HEK293 (cell line): ENCODE results near the gene UBIAD1.

ENCODE experiments used
- FEZF1 ChIP-seq: fragments of 450-650 bp; formaldehyde crosslinking; IDR thresholded peaks from 2 replicates; pipeline ENCODE4 v1.5.1; 2016; ENCODE audit warnings: missing biosample characterization, missing genetic modification characterization
- KLF9 ChIP-seq: fragments of 450-650 bp; formaldehyde crosslinking; IDR thresholded peaks from 2 replicates; pipeline ENCODE4 v1.5.1; 2016; ENCODE audit warnings: missing biosample characterization, missing genetic modification characterization, low read depth
- SALL2 ChIP-seq: fragments of 450-650 bp; formaldehyde crosslinking; IDR thresholded peaks from 2 replicates; pipeline ENCODE4 v1.5.0; 2017; ENCODE audit warnings: missing biosample characterization, mild to moderate bottlenecking, missing genetic modification characterization, borderline replicate concordance
- ZEB2 ChIP-seq: fragments of 450-650 bp; formaldehyde crosslinking; IDR thresholded peaks from 2 replicates; pipeline ENCODE4 v1.5.1; 2016; ENCODE audit warnings: missing biosample characterization, missing genetic modification characterization
- ZFP3 ChIP-seq: fragments of 450-650 bp; formaldehyde crosslinking; IDR thresholded peaks from 2 replicates; pipeline ENCODE4 v1.5.1; 2016; ENCODE audit warnings: low read depth, missing biosample characterization, missing genetic modification characterization
- ZNF174 ChIP-seq: fragments of 450-650 bp; formaldehyde crosslinking; IDR thresholded peaks from 2 replicates; pipeline ENCODE4 v1.5.0; 2017; ENCODE audit warnings: missing biosample characterization, mild to moderate bottlenecking, missing genetic modification characterization
- ZNF24 ChIP-seq: fragments of 450-650 bp; formaldehyde crosslinking; IDR thresholded peaks from 2 replicates; pipeline ENCODE4 v1.5.1; 2016; ENCODE audit warnings: missing biosample characterization, missing genetic modification characterization
- ZNF324 ChIP-seq: fragments of 450-650 bp; formaldehyde crosslinking; IDR thresholded peaks from 2 replicates; pipeline ENCODE4 v1.5.1; 2016; ENCODE audit warnings: missing biosample characterization, missing genetic modification characterization
- ZNF416 ChIP-seq: fragments of 450-650 bp; formaldehyde crosslinking; IDR thresholded peaks from 2 replicates; pipeline ENCODE4 v1.5.1; 2016; ENCODE audit warnings: missing biosample characterization, missing genetic modification characterization
- ZNF48 ChIP-seq: fragments of 450-650 bp; formaldehyde crosslinking; IDR thresholded peaks from 2 replicates; pipeline ENCODE4 v1.5.1; 2016; ENCODE audit warnings: missing biosample characterization, missing genetic modification characterization
- ZNF544 ChIP-seq: fragments of 450-650 bp; formaldehyde crosslinking; IDR thresholded peaks from 2 replicates; pipeline ENCODE4 v1.5.0; 2017; ENCODE audit warnings: missing biosample characterization, missing genetic modification characterization
- ZNF600 ChIP-seq: fragments of 450-650 bp; formaldehyde crosslinking; IDR thresholded peaks from 2 replicates; pipeline ENCODE4 v1.5.1; 2016; ENCODE audit warnings: missing biosample characterization, missing genetic modification characterization
- ZNF624 ChIP-seq: fragments of 450-650 bp; formaldehyde crosslinking; IDR thresholded peaks from 2 replicates; pipeline ENCODE4 v1.5.1; 2017; ENCODE audit warnings: missing biosample characterization, missing genetic modification characterization
- ZNF626 ChIP-seq: fragments of 450-650 bp; sonication (Bioruptor Pico); formaldehyde crosslinking; IDR thresholded peaks from 2 replicates; pipeline ENCODE4 v1.5.1; 2018; ENCODE audit warnings: missing biosample characterization, missing genetic modification characterization, inconsistent platforms
- ZNF747 ChIP-seq: fragments of 450-650 bp; formaldehyde crosslinking; IDR thresholded peaks from 2 replicates; pipeline ENCODE4 v1.5.1; 2016; ENCODE audit warnings: missing biosample characterization, missing genetic modification characterization
- ZNF830 ChIP-seq: fragments of 450-650 bp; IDR thresholded peaks from 2 replicates; pipeline ENCODE4 v1.5.0; 2018; ENCODE audit warnings: missing biosample characterization, missing genetic modification characterization, low read depth, mild to moderate bottlenecking, moderate library complexity
- TF ChIP-seq, protein P1 (sequence below): fragments of 450-650 bp; formaldehyde crosslinking; IDR thresholded peaks from 2 replicates; pipeline ENCODE4 v1.5.1; 2017; ENCODE audit warnings: missing biosample characterization, missing genetic modification characterization
- TF ChIP-seq, protein P2 (sequence below): fragments of 450-650 bp; formaldehyde crosslinking; IDR thresholded peaks from 2 replicates; pipeline ENCODE4 v1.5.1; 2017; ENCODE audit warnings: missing biosample characterization, mild to moderate bottlenecking, missing genetic modification characterization, moderate library complexity
- TF ChIP-seq, protein P3 (sequence below): fragments of 450-650 bp; formaldehyde crosslinking; IDR thresholded peaks from 2 replicates; pipeline ENCODE4 v1.5.1; 2017; ENCODE audit warnings: missing biosample characterization, missing genetic modification characterization
- TF ChIP-seq, protein P4 (sequence below): fragments of 450-650 bp; formaldehyde crosslinking; IDR thresholded peaks from 2 replicates; pipeline ENCODE4; 2016; ENCODE audit warnings: missing biosample characterization, missing genetic modification characterization
- TF ChIP-seq, protein P5 (sequence below): fragments of 450-650 bp; formaldehyde crosslinking; IDR thresholded peaks from 2 replicates; pipeline ENCODE4 v1.5.1; 2017; ENCODE audit warnings: missing biosample characterization, missing genetic modification characterization
- TF ChIP-seq, protein P6 (sequence below): fragments of 450-650 bp; formaldehyde crosslinking; IDR thresholded peaks from 2 replicates; pipeline ENCODE4 v1.5.1; 2016; ENCODE audit warnings: missing biosample characterization, missing genetic modification characterization
- TF ChIP-seq, protein P7 (sequence below): fragments of 450-650 bp; formaldehyde crosslinking; IDR thresholded peaks from 2 replicates; pipeline ENCODE4 v1.5.1; 2016; ENCODE audit warnings: missing biosample characterization, missing genetic modification characterization, borderline replicate concordance
- TF ChIP-seq, protein P8 (sequence below): fragments of 450-650 bp; formaldehyde crosslinking; IDR thresholded peaks from 2 replicates; pipeline ENCODE4 v1.5.1; 2016; ENCODE audit warnings: missing biosample characterization, missing genetic modification characterization

The UBIAD1 gene

DNA sequence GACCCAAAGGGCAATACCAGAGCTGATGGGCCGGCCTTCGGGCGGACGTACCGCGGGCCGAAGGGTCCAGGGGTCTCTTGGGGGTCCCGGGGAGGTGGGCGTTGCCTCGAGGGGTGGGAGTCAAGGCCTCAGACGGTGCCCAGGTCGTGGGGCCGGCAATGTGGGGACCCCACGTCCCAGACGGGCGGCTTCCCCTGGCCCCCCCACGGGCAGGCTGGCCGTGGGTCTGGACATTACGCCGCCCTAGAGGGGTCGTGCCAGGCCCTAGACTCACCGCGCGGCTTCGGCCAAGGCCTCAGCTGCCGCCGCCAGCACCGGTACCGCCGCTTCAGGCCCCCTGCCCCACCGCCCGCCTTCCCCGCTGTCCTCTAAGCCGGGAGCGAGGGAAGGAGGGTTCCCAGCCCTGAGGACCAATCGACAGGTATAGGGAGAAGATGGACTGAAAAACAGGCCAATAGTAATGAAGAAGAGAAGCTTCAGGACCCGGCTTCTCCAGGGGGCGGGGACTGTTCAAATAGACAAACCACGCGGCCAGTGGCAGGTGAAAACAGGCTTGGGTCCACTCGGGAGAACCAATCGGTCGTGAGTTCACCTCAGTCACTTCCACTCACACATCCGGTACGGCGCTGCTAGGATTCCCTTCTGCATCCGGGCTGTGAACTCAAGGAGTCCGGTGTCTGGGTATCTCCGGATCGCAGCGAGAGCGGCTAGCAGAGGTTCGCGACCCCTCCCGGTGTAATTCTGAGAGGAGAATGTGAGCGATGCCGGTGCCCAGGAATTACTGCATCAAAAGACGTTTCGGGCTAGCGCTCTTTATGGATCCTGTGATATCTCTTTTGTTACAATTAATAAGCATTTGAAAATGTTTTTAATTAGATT, 10.6 kb upstream of the UBIAD1 start, which contains the start of gene MTOR (continued):
- TF ChIP-seq, protein P1, sequence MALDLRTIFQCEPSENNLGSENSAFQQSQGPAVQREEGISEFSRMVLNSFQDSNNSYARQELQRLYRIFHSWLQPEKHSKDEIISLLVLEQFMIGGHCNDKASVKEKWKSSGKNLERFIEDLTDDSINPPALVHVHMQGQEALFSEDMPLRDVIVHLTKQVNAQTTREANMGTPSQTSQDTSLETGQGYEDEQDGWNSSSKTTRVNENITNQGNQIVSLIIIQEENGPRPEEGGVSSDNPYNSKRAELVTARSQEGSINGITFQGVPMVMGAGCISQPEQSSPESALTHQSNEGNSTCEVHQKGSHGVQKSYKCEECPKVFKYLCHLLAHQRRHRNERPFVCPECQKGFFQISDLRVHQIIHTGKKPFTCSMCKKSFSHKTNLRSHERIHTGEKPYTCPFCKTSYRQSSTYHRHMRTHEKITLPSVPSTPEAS = no peak
- TF ChIP-seq ZNF626 (tag by site-specific recombination) (no peak), ZNF624 (tag by site-specific recombination) (no peak), ZNF174 (no peak), ZNF747 (tag by site-specific recombination) (no peak), KLF9 (tag by site-specific recombination) (peak; percentile 15; the same call in 1 of the 2 replicates), SALL2 (tag by site-specific recombination) (no peak), ZNF544 (no peak), ZNF24 (peak; percentile 36; the same call in 1 of the 2 replicates), ZFP3 (tag by site-specific recombination) (no peak), ZNF830 (no peak), ZEB2 (tag by site-specific recombination) (peak; percentile 69; the same call in 1 of the 2 replicates), ZNF324 (tag by site-specific recombination) (no peak), ZNF48 (tag by site-specific recombination) (no peak), ZNF416 (tag by site-specific recombination) (no peak), FEZF1 (tag by site-specific recombination) (no peak), ZNF600 (tag by site-specific recombination) (peak; percentile 39; the same call in 1 of the 2 replicates)
- TF ChIP-seq, protein P2, sequence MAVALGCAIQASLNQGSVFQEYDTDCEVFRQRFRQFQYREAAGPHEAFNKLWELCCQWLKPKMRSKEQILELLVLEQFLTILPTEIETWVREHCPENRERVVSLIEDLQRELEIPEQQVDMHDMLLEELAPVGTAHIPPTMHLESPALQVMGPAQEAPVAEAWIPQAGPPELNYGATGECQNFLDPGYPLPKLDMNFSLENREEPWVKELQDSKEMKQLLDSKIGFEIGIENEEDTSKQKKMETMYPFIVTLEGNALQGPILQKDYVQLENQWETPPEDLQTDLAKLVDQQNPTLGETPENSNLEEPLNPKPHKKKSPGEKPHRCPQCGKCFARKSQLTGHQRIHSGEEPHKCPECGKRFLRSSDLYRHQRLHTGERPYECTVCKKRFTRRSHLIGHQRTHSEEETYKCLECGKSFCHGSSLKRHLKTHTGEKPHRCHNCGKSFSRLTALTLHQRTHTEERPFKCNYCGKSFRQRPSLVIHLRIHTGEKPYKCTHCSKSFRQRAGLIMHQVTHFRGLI (tag by site-specific recombination) = no peak; the same call in 1 of the 2 replicates
- TF ChIP-seq, protein P3, sequence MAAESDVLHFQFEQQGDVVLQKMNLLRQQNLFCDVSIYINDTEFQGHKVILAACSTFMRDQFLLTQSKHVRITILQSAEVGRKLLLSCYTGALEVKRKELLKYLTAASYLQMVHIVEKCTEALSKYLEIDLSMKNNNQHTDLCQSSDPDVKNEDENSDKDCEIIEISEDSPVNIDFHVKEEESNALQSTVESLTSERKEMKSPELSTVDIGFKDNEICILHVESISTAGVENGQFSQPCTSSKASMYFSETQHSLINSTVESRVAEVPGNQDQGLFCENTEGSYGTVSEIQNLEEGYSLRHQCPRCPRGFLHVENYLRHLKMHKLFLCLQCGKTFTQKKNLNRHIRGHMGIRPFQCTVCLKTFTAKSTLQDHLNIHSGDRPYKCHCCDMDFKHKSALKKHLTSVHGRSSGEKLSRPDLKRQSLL (tag by site-specific recombination) = no peak
- TF ChIP-seq, protein P4, sequence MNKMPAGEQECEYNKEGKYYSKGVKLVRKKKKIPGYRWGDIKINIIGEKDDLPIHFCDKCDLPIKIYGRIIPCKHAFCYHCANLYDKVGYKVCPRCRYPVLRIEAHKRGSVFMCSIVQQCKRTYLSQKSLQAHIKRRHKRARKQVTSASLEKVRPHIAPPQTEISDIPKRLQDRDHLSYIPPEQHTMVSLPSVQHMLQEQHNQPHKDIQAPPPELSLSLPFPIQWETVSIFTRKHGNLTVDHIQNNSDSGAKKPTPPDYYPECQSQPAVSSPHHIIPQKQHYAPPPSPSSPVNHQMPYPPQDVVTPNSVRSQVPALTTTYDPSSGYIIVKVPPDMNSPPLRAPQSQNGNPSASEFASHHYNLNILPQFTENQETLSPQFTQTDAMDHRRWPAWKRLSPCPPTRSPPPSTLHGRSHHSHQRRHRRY (tag by site-specific recombination) = no peak
- TF ChIP-seq, protein P5, sequence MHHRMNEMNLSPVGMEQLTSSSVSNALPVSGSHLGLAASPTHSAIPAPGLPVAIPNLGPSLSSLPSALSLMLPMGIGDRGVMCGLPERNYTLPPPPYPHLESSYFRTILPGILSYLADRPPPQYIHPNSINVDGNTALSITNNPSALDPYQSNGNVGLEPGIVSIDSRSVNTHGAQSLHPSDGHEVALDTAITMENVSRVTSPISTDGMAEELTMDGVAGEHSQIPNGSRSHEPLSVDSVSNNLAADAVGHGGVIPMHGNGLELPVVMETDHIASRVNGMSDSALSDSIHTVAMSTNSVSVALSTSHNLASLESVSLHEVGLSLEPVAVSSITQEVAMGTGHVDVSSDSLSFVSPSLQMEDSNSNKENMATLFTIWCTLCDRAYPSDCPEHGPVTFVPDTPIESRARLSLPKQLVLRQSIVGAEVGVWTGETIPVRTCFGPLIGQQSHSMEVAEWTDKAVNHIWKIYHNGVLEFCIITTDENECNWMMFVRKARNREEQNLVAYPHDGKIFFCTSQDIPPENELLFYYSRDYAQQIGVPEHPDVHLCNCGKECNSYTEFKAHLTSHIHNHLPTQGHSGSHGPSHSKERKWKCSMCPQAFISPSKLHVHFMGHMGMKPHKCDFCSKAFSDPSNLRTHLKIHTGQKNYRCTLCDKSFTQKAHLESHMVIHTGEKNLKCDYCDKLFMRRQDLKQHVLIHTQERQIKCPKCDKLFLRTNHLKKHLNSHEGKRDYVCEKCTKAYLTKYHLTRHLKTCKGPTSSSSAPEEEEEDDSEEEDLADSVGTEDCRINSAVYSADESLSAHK = no peak
- TF ChIP-seq, protein P6, sequence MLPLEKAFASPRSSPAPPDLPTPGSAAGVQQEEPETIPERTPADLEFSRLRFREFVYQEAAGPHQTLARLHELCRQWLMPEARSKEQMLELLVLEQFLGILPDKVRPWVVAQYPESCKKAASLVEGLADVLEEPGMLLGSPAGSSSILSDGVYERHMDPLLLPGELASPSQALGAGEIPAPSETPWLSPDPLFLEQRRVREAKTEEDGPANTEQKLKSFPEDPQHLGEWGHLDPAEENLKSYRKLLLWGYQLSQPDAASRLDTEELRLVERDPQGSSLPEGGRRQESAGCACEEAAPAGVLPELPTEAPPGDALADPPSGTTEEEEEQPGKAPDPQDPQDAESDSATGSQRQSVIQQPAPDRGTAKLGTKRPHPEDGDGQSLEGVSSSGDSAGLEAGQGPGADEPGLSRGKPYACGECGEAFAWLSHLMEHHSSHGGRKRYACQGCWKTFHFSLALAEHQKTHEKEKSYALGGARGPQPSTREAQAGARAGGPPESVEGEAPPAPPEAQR (tag by site-specific recombination) = no peak
- TF ChIP-seq, protein P7, sequence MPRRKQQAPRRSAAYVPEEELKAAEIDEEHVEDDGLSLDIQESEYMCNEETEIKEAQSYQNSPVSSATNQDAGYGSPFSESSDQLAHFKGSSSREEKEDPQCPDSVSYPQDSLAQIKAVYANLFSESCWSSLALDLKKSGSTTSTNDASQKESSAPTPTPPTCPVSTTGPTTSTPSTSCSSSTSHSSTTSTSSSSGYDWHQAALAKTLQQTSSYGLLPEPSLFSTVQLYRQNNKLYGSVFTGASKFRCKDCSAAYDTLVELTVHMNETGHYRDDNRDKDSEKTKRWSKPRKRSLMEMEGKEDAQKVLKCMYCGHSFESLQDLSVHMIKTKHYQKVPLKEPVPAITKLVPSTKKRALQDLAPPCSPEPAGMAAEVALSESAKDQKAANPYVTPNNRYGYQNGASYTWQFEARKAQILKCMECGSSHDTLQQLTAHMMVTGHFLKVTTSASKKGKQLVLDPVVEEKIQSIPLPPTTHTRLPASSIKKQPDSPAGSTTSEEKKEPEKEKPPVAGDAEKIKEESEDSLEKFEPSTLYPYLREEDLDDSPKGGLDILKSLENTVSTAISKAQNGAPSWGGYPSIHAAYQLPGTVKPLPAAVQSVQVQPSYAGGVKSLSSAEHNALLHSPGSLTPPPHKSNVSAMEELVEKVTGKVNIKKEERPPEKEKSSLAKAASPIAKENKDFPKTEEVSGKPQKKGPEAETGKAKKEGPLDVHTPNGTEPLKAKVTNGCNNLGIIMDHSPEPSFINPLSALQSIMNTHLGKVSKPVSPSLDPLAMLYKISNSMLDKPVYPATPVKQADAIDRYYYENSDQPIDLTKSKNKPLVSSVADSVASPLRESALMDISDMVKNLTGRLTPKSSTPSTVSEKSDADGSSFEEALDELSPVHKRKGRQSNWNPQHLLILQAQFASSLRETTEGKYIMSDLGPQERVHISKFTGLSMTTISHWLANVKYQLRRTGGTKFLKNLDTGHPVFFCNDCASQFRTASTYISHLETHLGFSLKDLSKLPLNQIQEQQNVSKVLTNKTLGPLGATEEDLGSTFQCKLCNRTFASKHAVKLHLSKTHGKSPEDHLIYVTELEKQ (tag by site-specific recombination) = no peak
- TF ChIP-seq, protein P8, sequence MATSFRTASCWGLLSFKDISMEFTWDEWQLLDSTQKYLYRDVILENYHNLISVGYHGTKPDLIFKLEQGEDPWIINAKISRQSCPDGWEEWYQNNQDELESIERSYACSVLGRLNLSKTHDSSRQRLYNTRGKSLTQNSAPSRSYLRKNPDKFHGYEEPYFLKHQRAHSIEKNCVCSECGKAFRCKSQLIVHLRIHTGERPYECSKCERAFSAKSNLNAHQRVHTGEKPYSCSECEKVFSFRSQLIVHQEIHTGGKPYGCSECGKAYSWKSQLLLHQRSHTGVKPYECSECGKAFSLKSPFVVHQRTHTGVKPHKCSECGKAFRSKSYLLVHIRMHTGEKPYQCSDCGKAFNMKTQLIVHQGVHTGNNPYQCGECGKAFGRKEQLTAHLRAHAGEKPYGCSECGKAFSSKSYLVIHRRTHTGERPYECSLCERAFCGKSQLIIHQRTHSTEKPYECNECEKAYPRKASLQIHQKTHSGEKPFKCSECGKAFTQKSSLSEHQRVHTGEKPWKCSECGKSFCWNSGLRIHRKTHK (tag by site-specific recombination) = no peak
